ENCODE data around the gene KIAA0040. TPM values are rescaled to one million over a fixed set of nuclear protein-coding genes. Genes with fewer than 3 reads are reported as not detected.

Gene KIAA0040
- total RNA-seq, 1 experiment from 2014 or later, result 1.2 TPM

DNA sequence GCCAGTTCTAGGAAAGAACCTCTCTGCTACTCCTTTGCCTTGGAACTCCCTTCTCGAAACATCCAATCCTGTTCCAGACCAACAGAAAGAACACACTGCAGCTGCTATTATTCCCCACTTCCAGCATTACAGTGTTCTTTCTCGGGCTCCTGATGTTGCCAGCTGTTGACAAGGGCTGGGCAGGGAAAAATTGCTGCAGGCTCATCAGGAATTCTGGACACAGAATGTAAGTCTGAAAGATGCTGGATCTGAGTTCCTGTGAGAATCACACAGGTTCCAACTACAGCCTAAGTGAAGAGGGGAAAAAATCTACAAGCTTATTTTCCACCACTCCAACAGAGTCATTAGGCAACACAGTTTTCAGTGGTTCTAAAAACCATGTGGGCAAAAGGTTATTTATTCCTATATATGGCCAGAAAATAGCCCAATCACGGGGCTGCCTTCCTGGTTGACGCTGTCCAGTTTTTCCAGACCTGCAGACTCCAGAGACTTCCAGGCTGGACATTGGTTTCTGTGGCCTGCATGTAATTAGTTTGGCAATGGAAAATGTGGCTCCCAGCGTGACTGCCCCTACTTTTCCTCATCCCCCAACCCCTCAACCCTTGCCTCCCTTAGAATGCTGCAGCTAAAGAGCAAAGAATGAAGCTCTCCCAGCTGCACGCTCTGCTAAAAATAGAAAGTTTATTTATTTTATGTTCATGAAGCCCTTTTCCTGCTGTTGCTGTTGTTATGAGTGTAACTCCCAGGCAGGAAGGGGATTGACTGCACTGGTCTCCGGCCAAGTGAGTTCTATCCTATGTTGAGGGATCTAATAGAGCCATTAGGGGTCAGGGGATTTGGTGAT, 8.3 kb upstream of the KIAA0040 start:
- DNase-seq (ENCODE audit: low read depth), result no peak

DNA sequence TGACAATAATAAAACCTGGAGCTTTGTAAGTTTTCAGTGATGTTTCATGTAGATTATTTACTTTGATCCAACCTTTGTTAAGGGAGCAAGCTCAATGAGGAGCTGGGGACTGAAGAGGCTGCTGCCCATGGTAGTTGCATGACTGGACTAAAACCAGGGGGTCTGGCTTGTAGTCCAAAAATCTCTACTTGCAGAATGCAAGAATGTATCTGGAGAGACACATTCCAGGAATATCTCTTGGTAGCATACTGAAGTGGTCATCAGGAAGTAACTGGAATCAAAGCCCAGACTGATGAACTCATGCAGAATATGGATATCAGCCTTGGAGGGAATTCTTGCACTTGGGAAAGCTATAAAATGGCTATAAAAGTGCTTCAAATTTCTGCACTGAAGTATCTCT, 5.8 kb upstream of the KIAA0040 start:
- no peak for DNase-seq (ENCODE audit: low read depth)

DNA sequence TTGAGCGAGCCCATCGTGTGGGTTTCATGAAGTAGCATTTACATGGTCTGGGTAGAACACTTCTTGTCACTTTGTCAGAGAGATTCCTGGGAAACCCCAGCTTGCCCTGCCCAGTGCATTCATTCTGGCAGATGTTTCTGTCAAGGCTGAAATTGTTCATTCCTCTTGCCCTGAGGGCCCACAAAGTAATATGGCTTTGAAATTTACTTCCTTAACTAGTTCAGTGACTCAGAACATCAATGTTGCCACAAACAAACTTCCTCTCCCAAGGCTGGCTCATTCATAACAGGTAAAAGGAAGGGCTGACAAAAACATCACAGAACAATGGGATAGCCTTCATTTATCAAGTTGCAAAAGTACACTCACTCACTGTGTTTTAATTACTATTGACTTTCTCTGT, 5.0 kb upstream of the KIAA0040 start:
- DNase-seq (ENCODE audit: low read depth), result peak; percentile 67

DNA sequence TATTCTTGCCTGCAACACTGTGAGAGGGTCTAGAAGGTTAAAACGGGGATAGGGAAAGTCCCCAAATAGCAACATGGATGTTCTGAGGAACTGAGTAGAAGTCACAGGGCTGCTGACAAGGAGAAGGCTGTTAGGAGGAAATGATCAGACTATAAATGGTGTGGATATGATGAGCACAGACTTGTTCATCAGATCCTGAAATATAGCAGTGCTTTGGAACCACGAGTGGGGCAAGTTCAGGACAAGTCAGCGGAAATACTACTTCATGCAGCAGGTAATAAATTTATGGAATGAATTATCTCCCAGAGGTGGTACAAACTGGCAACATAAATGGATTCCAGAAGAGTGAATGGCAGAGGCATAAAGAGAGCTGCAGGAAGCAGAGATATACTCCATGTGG, 3.2 kb upstream of the KIAA0040 start:
- no peak for DNase-seq (ENCODE audit: low read depth)

DNA sequence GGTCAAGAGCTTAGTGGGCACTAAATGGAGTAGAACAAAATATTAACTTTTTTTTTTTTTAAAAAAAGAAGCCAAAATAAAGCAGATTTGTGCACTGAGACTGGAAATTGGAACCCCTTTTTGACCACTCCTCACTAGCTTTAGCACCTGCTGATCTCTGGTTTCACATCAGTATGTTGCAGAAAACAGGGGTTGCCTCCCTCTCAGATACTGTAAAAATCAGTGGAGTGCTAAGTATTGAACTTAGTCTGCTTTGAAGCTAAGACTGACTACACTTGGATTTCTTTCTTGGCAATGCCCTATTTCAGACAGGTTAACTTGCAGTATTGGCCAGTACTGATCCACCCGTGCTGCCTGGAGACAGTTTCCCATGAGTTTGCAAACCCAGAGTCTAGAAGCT, 2.7 kb upstream of the KIAA0040 start:
- DNase-seq (ENCODE audit: low read depth), result no peak

DNA sequence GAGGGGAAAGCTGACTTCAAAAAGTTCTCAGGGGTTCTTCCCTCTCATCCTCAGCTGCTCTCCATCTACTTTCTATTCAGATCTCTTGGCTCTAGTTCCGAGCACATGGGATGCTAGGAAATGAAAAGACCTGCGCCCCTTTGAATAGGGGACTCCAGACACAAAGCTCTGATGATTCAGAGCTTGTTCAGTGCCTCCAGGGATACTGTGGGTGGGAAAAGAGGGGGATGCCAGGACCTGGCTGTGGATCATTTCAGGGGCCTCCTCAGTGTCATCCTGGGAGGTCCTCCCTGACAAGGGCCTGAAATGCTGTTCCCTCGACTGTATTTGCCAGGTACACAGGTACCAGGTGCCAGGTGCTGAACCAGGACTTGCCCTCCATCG, 943 bp upstream of the KIAA0040 start:
- DNase-seq (ENCODE audit: low read depth), result peak; percentile 26

DNA sequence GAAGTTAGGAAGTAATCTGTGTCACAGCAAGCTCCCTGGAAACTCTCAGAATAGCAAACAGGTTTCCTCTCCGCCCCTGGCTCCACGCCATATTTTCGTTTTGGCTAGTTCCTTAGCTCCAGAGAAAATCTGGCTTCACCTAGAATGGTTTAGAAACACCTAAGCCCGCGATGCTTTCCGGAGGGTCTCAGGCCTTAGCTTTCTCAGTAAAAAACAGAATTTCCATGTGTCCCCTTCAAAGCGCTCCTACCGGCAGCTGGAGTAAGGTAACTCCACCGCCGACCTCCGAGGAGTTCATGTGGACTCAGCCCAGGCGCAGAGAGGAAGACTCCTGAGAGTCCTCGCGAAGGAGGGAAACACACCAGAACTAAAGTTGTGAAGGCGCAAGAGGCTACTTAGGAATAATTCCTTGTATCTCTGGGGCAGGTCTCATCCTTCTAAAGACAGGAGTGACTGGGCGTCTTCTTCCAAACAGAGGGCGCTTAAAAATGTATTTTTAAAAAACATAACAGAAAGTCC, 406 bp downstream of the KIAA0040 start:
- no peak for DNase-seq (ENCODE audit: low read depth)

DNA sequence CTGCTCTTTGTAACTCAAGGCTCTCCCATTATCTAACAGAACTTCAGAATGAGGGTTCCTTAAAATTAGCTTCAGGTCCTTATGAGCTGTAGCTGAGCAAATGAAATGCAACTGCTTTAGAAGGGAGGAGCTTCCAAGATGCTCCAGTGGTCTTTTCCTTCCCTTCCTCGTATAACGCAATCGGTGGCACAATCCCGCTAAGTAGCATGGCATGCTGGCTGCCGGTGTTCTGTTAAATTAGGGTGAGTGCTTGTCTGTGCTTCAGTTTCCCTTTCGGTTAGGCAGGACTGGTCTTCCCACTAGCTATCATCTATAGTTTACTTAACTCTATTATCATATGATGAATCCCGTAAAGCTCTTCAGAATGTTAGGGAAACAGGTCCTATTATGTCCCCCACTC, 917 bp downstream of the KIAA0040 start:
- no peak for DNase-seq (ENCODE audit: low read depth)

DNA sequence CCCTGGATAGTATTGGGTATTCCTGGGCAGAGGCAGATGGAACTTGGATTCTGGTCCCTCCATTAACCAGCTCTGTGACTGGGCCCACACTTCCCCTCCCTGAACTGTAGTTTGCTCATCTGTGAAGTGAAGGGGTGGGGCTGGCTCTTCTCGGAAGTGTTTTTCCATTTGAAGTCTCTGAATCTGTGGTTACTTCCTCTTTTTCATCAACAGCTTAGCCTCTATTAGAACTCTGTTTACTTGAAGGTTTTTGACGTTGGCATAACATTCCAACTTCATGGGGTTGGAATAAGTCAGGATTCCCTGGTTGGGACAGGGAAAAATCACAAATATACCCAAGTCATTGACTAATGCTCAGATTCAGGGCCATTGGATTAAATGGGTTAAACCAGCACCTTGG, 3.6 kb downstream of the KIAA0040 start:
- DNase-seq (ENCODE audit: low read depth), result no peak

DNA sequence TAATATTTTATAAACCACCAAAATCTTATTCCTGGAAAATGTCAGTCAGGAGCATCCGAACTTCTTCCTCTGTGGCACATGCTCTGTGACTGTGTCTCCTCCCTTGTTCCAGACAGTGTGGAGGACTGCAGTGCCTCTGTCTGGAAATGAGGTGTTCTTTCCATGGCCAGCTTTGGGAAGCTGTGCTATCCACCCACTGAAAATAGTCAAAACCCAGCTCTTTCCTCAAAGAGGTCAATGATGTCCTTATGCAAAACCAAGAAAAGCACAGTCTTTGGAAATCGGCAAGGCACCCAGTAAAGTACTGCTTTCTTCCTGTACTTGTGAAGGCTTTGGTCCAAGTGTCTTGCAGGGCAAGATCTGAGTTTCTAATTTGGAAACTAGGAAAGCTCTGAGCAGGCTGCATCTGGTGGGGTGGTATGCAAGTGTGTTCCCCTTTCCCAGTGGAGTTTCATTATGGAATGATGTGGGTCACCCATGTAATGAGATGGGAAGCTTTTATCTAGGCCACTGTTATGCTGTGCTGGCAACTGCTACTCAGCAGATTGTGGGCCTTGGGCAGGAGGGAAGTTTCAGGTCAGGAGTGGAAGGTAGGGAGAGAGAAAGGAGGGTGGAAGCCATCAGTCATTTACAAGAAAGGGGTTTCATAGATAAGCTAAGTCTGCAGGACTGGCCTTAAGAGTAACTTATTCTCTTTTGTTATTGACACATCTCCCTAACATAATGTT, 6.0 kb downstream of the KIAA0040 start:
- no peak for DNase-seq (ENCODE audit: low read depth)

DNA sequence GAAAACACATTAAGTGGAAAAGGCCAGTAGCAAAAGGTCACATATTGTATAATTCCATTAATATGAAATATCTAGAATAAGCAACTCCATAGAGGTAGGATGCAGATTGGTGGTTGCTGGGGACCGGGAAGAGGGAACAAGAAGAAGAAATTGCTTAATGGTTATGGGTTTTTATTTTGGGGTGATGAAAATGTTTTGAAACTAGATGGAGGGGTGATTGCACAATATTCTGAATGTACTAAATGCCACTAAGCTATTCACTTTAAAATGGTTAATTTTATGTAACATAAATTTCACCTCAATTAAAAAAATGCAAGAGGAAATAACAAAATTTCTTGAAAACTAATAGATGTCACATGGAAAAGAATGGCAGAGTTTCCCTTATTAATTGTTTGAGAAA, 6.7 kb downstream of the KIAA0040 start:
- no peak for DNase-seq (ENCODE audit: low read depth)

DNA sequence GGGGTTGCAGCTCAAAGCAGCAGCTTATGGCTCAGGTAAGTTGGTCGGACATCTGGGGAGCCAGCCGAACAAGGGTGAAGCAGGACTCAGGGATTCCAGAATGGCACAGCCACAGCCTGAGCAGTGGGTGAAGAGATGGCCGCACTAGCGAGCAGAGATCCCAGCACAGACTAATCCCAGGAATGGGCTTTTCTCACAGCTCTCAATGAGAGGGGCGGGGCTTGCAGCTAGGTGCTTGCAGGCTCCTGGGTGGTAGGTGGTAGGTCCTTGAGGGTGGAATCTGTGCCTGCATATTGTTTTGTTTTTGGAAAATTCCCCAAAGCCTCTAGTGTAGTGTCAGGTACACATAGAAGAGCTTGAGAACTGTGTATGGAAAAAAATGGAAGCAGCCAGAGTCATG, 9.0 kb downstream of the KIAA0040 start:
- DNase-seq (ENCODE audit: low read depth), result no peak

DNA sequence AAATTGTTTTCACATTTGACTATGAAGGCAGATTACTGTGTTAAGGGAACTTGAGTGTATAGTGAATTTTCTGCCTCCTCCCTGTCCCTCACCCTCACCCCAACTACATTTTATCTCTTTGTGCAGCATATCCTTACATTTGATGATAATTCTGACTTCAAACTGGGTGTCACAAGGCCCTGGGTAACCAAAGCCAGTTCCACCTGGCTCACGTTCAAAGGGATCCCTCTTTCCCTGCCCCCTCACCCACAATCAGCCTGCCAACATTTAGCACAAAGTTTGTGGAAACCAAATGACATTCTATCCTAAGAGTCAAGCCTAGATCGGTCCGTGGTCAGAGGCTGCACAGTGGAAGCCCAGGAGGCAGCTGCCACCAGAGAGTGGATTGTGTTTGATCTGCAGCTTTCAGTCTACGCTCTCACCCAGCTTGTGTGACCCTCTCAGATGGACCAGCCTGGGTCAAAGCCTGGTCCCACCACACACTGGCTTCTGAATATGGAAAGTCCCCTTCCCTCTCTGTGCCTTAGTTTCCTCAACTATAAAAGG, 10.3 kb downstream of the KIAA0040 start:
- DNase-seq (ENCODE audit: low read depth), result no peak

DNA sequence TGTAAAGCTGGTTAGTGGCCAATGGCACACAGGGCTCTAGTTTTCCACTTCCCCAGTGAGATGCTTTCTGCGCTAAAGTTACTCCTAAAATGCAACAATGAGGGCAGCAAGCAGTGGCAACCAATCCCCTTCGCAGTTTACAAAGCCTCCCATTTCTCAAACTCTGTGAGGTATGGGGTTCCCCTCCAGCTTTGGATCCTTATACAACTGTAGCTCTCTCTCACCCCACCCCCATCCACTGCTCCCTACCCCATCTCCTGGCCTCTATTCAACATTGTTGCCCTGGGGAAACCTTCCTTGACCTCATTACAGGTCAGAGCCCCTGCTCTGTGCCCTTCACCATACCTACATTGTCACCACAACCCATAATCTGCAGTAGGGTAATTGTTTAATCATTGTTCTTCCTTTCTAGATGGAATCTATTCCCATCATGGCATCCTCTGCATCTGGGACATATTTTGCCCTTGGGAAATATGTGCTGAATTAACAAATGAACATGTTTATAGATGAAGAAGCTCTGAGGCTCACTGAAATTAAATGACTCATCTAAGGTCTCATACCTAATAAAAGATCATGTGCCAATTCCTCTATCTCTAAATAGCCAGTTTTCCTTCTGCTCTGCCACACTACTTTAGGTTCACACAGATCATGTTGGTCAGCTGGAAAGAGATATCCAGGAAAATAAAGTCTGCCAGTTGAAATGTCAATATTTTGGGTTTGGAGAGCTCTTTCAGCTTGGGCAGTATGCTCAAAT, 12.6 kb downstream of the KIAA0040 start:
- DNase-seq (ENCODE audit: low read depth), result no peak

DNA sequence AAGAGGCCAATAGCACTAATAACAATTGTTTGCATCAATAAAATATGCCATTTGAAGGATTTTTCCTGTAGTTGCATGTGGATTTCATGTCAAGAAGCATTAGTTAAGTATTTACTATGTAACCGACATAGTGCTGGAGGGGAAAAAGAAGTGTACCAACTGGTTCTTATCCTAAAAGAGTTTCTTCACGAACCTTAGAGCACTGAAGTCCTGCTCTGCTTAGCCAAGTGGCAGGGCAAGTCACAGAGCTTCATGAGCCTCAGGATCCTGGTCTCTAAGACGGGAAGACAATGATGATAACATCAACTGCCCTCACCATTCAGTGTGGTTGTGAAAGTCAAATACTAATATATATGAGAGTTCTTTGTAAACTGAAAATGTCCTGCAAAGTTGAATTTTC, 14.1 kb downstream of the KIAA0040 start:
- no peak for DNase-seq (ENCODE audit: low read depth)

DNA sequence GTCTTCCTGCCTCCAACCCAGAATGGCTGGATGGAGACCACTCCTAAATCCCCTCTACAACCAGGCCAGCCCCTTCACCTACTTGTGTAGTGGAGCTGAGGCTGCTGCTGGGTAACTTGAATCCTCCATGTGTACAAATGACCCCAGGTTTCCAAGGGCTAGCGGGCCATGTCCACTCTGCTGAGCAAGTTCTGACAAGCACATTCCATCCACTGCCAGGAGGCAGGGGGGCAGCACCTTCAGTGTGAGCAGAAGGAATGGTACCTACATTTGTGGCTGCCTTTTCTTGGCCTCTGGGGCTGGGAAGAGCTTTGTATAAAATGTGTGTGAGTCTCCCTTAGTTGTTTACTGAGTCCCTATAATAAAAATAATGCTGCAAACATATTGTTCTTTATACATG, 14.5 kb downstream of the KIAA0040 start:
- DNase-seq (ENCODE audit: low read depth), result no peak

DNA sequence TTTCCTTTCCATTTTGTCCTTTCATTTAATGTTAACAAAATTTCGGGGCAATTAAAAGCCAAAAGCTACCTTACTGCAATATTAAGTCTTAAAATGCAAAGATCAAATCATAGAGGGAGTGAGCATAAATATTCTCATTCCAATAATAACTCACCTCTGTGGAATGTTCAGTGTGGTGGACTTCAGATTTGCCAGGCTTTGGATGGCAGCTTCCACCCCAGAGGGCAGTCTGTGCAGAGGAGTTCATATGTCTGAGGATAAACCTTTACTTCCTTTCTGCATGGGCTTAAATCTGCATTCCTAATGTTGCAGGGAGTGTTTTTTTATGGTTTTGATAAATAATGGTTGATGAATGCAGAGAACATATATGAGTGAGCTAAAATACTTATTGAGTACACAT, 16.3 kb downstream of the KIAA0040 start:
- no peak for DNase-seq (ENCODE audit: low read depth)

DNA sequence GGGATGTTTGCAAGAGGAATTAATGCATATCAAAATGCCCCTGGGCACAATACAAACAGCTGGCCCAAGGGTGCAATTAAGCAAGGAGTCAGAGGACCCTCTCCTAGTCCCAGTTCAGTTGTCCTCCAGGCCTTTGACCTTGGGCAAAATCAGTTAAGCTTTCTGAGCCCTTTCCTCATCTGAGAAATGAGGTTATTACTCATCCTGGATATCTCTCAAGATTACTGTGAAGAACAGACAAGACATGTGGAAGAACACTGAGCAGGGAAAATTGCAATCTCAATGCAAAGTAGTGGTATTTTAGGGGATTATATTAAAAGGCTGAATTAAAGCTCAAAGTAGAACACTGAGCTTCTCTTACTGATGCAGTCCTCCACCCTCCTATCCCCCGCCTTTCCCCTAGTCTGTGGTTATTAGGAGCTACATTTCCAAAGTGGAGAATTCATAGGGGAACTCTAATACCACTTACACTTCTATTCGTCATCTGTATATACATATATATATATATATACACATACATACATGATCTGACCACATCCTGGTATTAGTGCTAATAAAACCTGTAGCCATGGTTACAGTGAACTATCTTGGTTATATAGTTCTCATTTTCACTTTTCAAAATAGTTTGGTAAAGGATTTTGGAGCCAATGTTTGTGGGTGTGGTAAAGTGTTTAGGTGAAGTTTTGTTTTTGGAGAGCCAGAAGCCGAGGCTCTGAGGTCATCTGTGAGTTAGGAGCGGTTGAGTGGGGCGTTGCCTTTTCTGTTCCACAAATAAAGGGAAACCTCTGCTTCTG, 18.1 kb downstream of the KIAA0040 start:
- no peak for DNase-seq (ENCODE audit: low read depth)

DNA sequence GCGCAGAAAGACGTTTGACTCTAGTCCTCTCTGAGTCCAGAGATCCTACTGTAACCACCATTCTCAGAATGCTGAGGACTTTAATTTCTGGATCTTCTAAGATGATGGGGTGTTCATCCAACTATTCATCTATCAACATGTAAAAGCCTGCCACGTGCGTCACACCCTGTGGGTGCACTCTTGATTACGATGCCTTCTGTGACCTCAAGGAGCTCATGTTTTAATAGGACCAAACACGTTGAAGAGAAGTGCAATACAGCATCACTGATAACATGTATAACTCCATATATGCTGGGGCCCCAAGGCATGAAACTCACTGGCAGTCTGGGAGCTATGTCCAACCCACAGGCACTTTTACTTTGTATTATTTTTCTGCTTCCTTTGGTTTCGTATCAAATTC, 19.0 kb downstream of the KIAA0040 start:
- DNase-seq (ENCODE audit: low read depth), result no peak

DNA sequence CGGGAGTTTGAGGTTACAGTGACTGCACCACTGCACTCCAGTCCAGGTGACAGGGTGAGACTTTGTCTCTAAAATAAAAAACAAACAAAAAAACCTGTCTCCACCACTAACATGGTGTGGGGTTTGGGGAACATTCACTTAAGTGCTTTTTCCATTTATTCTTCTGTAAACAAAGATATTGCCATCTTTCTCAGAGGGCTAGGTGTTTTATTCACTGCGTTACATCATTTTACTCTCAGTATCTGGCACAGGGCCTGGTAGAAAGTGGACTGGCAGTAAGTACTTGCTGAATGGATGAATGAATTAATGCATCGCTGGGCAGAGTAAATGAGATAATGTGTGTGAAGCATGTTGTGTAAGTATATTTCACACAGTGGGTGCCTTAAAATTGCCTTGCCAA, 20.1 kb downstream of the KIAA0040 start:
- no peak for DNase-seq (ENCODE audit: low read depth)
